ENCODE results near the gene FAM43A. TPM values are rescaled to one million over a fixed set of nuclear protein-coding genes. Genes with fewer than 3 reads are reported as not detected.

The FAM43A gene
- total RNA-seq, 1 donor from 2014 or later: 2.9 TPM

GRCh38 chr3:194702545-194702944 is 16.9 kb downstream of the FAM43A start:
- no peak for DNase-seq (ENCODE audit: low read depth)
- Histone ChIP-seq H3K27me3 (ENCODE audit: control insufficient read depth, insufficient read depth, low read length) (peaks cover 6% of the 10 kb centered on the region), H3K36me3 (ENCODE audit: control insufficient read depth, insufficient read depth, low read length) (no peaks in the 10 kb centered on the region), H3K4me3 (ENCODE audit: low read depth, low read length) (no peak overlapping the region)
- no peak for TF ChIP-seq CTCF (IDR thresholded peaks at IDR 0.05; ENCODE audit: insufficient read depth, low read length, severe bottlenecking)
- no peak for FAIRE-seq

GRCh38 chr3:194705227-194705626 is 19.5 kb downstream of the FAM43A start:
- DNase-seq (ENCODE audit: low read depth): no peak
- peaks cover 6% of the 10 kb centered on the region for H3K27me3 ChIP-seq (ENCODE audit: control insufficient read depth, insufficient read depth, low read length)
- H3K36me3 ChIP-seq (ENCODE audit: control insufficient read depth, insufficient read depth, low read length): no peaks in the 10 kb centered on the region
- no peak overlapping the region for H3K4me3 ChIP-seq (ENCODE audit: low read depth, low read length)
- no peak for FAIRE-seq
- TF ChIP-seq CTCF (IDR thresholded peaks at IDR 0.05; ENCODE audit: insufficient read depth, low read length, severe bottlenecking): no peak

GRCh38 chr3:194705761-194706160 is 20.1 kb downstream of the FAM43A start:
- Histone ChIP-seq H3K4me3 (ENCODE audit: low read depth, low read length) (no peak overlapping the region), H3K27me3 (ENCODE audit: control insufficient read depth, insufficient read depth, low read length) (peaks cover 6% of the 10 kb centered on the region), H3K36me3 (ENCODE audit: control insufficient read depth, insufficient read depth, low read length) (no peaks in the 10 kb centered on the region)
- FAIRE-seq (no peak), DNase-seq (ENCODE audit: low read depth) (no peak)
- no peak for TF ChIP-seq CTCF (IDR thresholded peaks at IDR 0.05; ENCODE audit: insufficient read depth, low read length, severe bottlenecking)

- Histone ChIP-seq H3K36me3 (ENCODE audit: control insufficient read depth, insufficient read depth, low read length) (no peaks in the 10 kb centered on the region), H3K27me3 (ENCODE audit: control insufficient read depth, insufficient read depth, low read length) (peaks cover 4% of the 10 kb centered on the region), H3K4me3 (ENCODE audit: low read depth, low read length) (no peak overlapping the region)
- DNase-seq (ENCODE audit: low read depth) (no peak), FAIRE-seq (no peak)
- TF ChIP-seq CTCF (IDR thresholded peaks at IDR 0.05; ENCODE audit: insufficient read depth, low read length, severe bottlenecking): no peak
These were observed 21.5 kb downstream of the FAM43A start for GRCh38 chr3:194707147-194707540.

- no peaks in the 10 kb centered on the region for H3K36me3 ChIP-seq (ENCODE audit: control insufficient read depth, insufficient read depth, low read length)
- FAIRE-seq: no peak
- H3K4me3 ChIP-seq (ENCODE audit: low read depth, low read length): no peak overlapping the region
- peak; percentile 13 for DNase-seq (ENCODE audit: low read depth)
- TF ChIP-seq CTCF (IDR thresholded peaks at IDR 0.05; ENCODE audit: insufficient read depth, low read length, severe bottlenecking): no peak
- H3K27me3 ChIP-seq (ENCODE audit: control insufficient read depth, insufficient read depth, low read length): no peaks in the 10 kb centered on the region
These were observed 25.6 kb downstream of the FAM43A start for GRCh38 chr3:194711286-194711685.

- TF ChIP-seq CTCF (IDR thresholded peaks at IDR 0.05; ENCODE audit: insufficient read depth, low read length, severe bottlenecking): no peak
- Histone ChIP-seq H3K36me3 (ENCODE audit: control insufficient read depth, insufficient read depth, low read length) (no peaks in the 10 kb centered on the region), H3K4me3 (ENCODE audit: low read depth, low read length) (no peak overlapping the region), H3K27me3 (ENCODE audit: control insufficient read depth, insufficient read depth, low read length) (no peaks in the 10 kb centered on the region)
- DNase-seq (ENCODE audit: low read depth) (peak; percentile 87), FAIRE-seq (no peak)
These were observed 26.2 kb downstream of the FAM43A start for GRCh38 chr3:194711913-194712312.

Data from bronchial epithelial cell (primary cell).